HG03439 (cell line): ENCODE measurements around the gene ATG7.
"Not testable (repeated sequence)": the region's sequence is repeated elsewhere in the genome, so short reads cannot be mapped to it uniquely, and the experiment has no call there.

Experiments used
- ATAC-seq: cut with Tn5 transposase; IDR thresholded peaks from one replicate; pipeline ENCODE4 v1.9.1; 2021; ENCODE audit warnings: mild to moderate bottlenecking, moderate library complexity; ENCODE audit not compliant: unreplicated experiment

ATG7 gene

DNA sequence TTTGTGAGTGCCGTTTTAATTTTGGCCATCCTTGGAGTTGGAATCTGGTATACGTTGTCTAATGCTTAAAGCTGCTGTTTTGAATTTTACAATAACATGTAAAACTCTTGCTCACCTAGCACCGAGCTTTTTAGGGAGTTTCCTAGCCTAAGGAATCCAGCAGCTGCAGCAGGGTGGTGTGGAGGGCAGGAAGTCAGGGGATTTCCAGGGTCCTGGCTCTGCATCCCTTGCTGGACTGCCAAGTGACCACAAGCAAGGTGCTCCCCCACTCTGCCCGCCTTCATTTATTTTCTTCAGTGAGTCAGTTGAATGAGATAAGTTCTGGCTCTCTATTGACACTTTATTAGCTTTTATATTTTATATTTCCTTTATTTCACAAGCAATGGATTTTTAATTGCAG, 113.7 kb downstream of the ATG7 start:
- ATAC-seq, result no peak

DNA sequence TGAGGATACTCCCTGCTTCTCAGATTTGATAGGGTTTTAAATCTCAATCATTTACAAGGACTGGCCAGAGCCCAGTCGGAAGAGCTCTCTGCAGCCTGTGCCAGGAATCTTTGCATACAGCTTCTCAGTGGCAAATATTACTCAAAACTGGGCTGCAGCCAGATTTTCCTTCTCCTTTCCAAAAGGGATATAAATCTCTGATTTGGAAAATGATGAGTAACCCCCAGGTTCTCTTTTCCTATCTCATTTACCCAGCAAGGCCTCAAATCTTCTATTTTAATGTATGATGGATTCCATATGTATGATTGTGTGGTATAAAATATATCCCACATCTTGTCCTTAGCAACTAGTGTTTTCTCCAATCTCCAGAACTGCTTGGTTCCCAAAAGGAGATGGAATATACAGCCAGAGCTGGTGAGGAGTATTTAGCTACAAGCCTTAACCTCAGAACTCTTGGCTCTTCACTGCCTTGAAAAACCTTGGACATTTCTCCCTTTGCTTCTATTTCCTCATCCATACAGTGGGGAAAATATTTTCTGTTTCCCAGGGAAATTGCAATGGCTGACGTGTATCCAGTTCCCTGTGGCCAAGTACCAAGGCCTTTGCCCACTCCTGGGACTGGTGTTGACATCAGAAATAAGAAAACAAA, 114.4 kb downstream of the ATG7 start:
- no peak for ATAC-seq

DNA sequence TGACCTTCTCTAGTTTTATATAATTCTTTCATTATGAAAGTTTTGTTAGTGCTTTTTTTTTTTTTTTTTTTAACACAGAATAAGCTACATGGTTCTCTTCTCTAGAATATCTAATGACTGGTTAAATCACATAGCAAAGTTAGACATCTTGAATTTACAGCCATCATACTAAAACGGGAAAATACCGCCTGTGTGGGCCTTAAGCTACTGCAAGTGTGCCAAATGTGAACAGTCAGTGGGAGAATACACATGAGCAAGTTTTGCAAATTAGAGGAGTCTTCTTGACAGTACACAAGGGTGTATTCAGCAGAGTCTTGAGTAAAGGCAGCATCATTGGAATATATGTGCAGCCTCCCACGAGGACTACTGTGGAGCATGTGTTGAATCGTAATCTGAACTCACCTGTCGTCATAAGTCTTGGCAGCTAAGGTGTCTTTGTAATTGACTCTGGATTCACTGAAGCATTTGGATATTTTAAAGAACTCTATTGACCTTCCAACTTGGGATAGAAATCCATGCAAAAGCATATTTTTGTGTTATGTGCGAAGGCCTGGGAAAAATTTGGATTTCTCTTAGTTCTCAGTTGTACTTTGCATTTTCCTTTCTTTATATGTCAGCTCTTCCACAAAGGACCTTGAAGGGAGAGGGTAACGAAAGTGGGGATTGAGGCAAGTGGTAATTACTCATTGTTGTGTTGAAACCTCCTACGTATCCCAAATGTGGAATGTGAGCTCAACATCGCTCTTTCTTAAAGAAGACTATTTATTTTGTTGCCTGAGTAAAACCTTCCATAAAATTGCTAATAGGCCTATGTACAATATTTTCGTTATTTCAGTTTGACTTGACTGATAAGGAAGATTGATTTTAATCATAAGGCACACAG, 117.4 kb downstream of the ATG7 start:
- ATAC-seq, result no peak

DNA sequence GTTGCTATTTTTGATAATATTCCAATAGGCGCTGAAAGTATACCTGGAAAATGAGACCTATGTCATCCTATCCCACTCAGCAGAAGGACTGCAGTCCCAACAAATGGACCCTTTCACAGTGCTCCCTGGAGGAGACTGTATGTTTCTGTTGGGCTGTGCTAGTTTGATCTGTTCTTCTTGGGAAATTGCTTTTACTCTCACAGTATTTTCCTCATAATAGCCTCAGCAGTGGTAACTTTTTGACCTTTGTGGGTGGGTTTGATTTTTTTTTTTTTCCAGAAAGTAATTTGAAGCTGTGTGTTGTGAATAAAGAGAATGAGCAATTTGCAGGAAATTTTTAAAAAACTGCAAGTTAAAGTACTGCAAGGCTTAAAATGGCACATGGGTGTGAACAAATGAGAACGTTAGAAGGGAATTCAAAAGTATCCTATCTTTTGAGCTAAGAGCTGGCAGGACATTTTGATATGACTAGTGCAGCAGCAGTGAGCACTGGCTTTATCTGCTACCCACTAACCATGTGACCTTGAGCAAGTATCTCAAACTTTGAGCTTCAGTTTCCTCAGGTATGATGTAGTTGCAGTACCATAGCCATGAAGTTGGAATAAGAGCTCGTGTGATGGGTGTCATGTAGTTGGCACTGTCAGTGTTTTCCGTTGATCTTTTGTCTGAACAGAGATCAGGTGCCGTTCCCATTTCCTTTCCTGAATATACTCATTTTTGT, 118.4 kb downstream of the ATG7 start:
- no peak for ATAC-seq

DNA sequence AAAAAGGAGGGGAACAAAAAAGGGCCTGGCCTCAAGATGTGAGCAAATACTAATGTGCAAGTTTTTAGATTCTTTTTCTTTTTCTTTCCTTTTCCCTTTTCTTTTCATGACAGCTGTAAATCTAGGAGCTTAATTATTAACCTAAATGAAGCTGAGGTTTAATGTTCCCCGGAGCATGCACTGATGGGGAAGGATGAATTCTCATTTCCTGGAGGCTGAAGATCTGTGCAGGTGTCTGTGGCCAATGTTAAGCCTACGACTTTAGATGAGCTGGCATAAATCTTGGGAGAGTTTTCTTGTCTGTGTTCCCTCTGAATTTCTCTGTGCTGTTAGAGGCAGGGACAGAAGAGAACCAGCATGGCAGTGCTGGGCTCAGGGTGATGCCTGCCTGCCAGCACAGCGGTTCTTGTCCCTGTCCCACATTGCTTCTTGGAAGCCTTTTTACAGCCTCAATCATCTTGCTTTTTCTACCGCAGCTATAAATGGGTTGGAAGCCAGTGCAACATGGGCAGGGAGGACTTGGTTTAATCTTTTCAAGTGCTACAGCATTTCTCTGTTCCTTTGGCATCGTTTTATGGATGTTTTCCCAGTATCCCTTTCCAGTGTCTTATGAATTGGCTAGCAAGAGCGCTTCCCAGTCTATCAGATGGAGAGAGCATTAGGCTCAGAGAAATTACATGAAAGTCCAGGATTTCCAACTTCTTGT, 119.1 kb downstream of the ATG7 start:
- no peak for ATAC-seq

DNA sequence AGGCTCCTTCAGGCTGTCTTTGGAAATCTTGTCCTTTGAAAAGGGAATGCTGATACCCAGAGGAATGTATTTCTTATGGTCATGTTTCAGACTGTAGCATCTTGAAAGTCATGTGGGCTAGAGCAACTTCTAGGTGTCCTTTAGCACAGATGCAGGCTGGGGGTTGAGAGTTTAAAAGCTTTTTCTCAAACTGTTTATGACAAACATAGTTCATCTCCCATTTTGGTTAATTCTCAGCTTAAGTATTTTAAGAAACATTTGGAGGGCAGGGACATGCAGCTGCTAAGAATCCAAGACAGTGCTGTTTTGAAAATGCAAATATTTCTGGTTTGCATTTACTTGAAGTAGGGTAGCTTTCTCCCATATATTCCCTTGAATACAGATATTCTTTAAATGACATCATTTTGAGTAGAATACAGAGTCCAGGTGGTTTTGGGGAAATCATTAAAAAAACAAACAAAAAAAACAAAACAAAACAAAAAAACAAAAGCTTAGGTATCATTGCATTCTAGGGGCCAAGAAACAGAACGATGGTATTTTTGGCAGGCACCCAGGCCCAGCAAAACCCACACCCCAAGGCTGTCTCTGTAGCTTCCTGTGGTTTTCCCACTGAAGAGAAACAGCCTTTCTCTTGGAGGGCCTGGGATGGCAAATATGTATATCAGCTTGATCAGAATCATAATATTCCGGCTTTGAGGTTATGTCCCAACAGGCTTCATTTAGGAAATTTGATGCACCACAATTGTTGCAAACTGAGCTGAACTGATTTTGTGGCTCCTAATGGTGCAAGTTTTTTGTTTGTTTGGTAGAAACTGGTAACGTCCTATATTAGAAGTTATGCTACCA, 120.0 kb downstream of the ATG7 start:
- no peak for ATAC-seq

DNA sequence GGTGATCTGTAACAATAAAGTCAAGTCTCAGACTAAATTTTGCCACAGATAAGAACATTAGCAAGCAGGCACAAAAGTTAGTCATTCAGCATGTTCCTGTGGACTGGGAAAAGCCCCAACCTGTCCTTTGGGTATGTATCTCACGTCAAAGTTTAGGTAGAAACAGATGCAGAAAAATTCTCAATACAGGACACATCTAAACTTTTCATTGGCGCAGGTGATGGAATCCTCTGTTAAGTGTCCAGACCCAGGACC, 120.6 kb downstream of the ATG7 start:
- no peak for ATAC-seq

DNA sequence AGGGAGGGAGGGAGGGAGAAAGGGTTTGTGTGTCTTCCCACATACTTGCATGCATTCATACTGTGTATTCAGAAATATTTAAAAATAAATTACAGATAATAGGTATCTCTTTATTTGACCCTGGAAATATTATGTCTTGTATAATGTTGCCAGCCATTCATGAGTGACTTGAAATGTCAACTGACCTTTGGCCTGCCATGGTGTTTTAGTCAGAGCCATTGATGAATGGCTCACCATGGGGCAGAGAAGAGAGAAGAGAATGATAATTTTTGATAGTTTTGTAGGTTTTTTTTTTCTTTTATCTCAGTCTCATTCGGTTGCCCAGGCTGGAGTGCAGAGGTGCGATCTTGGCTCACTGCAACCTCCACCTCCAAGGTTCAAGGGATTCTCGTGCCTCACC, 121.2 kb downstream of the ATG7 start:
- ATAC-seq, result no peak

DNA sequence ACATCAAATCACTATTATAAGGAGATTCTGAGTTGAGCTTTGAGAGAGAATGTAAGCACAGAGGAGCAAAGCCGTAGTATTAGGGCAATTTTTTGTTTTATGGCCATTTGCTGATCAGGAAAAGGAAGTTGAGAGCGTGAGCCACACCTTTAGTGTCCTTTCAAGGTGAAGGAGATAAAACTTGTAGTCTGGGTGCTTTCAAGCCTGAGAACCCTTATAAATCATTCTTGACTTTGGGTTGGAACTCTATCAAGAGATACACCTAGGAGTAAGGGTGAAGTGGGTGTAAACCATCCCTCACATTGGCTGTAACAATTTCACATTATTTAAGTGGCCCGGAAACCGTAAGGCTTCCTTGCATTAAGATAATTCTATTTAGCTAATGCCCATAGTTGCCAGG, 122.2 kb downstream of the ATG7 start:
- ATAC-seq, result no peak

DNA sequence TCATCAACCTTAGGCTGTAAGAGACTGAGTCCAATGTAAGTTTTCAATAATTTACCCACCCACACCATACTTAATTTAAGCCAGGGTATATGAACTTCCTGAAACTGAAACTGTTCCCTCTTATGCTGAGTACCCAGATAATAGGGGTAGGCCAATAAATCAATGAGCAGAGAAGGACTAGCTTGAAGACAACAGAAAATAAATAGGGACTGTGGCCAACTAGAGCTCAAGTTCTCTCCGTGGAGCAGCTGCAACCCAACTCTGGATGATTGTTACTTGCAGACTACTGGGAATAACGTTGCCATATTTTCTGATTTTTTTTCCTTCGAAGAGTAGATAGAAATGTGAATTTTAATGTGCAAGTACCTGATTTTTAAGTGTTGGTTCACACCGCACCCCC, 128.0 kb downstream of the ATG7 start:
- no peak for ATAC-seq

DNA sequence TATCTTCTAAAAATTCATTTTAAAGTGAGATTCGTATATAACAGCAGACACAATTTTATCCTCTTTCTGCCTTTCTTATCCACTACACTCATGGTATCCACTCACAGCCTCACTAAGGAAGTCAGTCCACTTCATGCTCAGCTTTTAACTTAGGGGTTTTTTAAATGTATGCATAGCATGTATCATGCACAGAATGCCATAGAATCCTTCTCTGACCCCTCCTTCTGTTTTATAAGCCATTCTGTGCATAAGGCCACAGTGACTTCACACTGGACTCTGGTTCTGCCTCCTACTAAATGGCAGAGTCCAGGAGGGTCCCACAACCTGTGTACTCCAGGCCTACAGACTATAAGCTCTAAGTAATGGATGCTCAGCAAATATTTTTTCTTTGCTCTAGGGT, 129.2 kb downstream of the ATG7 start:
- ATAC-seq, result no peak

DNA sequence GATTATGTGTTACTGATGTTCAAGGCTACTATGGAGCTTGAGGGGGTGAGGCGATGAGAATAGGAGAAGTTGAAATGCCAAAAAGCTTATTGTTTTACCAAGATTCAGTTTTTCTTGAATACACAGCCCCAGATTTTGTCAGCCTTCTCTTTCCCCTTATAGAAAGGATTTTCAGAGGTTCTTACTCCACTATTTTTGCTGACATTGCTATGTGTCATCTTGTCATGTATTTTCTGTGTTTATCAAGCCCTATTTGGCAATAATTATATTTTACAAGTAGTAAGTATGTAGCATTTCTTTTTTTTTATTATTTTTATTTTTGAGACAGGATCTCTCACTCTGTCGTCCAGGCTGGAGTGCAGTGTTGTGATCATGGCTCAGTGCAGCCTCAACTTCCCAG, 133.1 kb downstream of the ATG7 start:
- no peak for ATAC-seq

DNA sequence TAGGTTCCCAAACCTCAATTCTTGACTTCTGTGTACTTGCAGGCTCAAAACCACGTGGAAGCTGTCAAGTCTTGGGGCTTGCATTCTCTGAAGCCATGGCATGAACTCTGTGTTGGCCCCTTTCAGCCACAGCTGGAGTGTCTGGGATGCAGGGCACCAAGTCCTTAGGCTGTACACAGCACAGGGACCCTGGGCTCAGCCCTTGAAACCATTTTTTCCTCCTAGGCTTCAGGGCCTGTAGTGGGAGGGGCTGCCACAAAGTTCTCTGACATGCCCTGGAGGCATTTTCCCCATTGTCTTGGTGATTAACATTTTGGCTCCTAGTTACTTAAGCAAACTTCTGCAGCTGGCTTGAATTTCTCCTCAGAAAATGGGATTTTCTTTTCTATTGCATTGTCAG, 135.4 kb downstream of the ATG7 start:
- no peak for ATAC-seq

DNA sequence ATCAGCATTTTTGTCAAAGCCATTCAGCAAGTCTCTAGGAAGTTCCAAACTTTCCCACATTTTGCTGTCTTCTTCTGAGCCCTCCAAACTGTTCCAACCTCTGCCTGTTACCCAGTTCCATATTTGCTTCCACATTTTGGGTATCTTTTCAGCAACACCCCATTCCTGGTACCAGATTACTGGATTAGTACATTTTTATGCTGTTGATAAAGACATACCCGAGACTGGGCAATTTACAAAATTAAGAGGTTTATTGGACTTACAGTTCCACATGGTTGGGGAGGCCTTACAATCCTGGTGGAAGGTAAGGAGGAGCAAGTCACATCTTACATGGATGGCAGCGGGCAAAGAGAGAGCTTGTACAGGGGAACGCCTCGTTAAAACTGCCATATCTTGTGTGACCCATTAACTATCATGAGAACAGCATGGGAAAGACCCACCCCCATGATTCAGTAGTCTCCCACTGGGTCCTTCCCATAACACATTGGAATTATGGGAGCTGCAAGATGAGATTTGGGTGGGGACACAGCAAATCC, 136.2 kb downstream of the ATG7 start:
- ATAC-seq, result not testable (repeated sequence)

DNA sequence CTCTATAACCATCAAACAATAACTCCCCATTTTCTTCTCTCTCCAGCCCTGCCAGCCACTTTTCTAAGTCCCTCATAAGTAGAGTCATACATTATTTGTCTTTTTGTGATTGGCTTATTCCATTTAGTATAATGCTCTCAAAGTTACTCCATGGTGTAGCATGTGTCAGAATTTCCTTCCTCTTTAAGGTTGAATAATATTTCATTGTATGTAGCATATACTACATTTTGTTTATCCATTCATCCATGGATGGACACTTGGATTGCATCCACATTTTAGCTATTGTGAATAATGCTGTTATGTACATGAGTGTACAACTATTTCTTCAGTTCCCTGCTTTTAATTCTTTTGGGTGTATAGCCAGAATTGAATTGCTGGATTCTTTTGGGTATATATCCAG, 138.4 kb downstream of the ATG7 start:
- ATAC-seq, result no peak

DNA sequence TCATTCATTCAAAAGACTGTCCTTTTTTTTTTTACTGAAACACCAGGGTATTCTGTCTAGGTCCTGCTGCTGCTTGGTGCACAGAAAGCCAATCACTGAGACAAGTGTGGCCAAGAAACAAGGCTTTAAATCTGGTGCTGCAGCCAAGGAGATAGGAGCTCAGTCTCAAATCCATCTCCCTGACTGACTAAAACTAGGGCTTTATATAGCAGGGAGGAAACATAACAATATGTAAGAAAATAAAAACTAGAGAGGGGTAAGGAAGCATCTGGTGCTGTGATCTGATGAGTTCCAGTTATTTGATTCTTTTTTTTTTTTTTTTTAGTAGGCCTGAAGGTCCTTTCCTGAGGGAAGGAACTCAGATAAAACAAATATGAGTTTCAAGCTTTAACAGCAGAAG, 139.8 kb downstream of the ATG7 start:
- no peak for ATAC-seq

DNA sequence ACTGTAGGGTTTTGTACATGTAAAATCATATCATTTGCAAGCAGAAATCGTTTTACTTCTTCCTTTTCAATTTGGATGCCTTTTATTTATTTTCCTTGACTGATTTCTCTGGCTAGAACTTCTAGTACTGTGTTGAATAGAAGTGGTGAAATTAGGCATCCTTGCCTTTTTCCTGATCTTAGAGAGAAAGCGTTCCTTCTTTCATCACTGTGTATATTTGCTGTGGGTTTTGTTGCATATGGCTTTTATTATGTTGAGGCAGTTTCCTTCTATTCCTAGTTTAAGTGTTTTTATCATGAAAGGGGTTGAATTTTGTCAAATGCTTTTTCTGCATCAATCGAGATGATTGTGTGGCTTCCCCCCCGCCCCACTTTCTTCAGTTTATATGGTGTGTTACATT, 140.9 kb downstream of the ATG7 start:
- no peak for ATAC-seq

DNA sequence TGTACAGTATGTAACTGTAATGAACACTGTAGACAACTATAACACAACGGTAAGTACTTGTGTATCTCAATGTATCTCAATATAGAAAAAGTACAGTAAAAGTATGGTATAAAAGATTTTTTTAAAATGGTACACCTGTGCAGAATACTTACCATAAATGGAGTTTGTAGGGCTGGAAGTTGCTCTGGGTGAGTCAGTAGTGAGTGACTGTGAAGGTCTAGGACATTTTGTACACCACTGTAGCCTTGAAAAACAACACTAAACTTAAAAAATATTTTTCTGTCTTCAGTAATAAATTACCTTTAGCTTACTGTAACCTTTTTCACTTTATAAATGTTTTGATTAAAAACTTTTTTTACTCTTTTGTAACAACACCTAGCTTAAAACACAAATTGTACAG, 142.9 kb downstream of the ATG7 start:
- ATAC-seq, result no peak

DNA sequence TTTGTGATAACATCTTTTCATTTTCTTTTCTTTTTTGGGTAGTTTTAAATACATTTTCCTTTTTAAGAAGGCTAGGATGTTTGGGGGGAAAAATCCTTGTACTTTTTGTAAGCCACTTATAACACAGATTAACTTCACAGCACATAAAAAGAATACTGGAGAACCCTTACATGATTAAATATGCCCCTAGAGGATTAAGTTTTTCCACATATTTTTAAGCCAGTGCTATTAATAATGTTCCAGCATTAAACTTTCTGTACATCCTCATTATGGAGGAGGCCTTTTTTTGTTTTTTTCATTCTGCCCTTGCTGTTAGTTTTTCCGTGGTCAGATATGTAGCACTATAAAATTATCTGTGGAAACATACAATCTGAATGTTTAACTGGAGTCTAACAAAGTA, 147.9 kb downstream of the ATG7 start:
- no peak for ATAC-seq

DNA sequence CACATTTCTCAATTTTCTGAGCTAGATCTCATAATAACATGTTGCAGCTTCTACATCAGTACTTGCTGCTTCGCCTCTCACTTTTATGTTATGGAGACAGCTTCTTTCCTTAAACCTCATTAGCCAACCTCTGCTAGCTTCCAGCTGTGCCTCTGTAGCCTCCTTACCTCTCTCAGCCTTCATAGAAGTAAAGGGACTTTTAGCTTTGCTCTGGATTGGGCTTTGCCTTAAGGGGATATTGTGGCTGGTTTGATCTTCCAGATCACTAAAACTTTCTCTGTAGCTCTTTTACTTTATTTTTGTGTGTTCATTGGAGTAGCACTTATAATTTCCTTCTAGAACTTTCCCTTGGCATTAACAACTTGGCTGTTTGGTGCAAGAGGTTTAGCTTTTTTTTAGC, 150.1 kb downstream of the ATG7 start:
- no peak for ATAC-seq
